Islet precursor cell (in vitro differentiated cells): Measurements from ENCODE around the gene FCGR3A.
"Not testable (repeated sequence)": the region's sequence is repeated elsewhere in the genome, so short reads cannot be mapped to it uniquely, and the experiment has no call there.

ENCODE experiments used
- DNase-seq: peaks from one replicate; pipeline ENCODE4 v3.0.0-alpha.2; 2018

FCGR3A gene

DNA sequence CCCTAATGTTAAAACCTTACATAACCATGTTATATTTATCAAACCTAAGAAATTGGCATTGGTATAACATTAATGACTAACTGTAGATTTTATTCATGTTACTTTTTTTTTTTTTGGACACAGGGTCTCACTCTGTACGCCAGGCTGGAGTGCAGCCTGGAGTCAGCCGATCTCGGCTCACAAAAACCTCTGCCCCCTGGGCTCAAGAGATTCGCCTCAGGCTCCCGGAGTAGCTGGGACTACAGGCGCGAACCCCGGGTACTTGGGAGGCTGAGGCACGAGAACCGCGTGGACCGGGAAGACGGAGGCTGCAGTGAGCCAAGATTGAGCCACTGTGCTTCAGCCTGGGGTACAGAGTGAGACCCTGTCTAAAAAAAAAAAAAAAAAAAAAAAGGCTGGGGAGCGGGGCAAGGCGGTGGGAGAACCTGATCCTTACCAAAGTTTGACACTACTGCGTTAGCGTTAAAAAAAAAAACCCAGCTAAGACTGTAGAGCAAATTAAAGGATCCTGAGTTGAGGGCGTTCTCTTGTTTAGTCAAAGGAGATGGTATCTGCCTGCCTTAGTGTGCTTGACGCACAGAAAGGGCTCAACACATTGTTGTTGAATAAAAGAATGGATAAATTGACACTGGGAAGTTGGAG is 20.0 kb downstream of the FCGR3A start:
- DNase-seq: not testable (repeated sequence)

DNA sequence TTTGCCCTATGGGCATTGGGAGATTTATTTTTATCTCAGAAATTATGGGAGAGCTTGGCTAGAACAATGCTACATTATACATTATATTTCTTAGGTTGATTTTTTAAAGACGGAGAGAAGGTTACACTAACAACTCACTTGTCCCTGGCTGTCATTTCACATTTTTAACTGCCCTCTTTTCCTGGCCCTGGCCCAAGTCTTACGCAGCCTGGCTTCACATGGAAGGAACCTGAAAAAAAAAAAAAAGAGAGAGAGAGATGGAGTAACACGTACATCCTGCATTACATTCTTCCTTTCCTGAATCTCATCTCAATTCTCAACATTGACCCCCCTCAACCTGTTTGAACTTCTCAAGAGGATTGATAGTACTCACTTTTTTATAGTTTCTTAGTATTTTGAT is 21.1 kb downstream of the FCGR3A start:
- DNase-seq: not testable (repeated sequence)

DNA sequence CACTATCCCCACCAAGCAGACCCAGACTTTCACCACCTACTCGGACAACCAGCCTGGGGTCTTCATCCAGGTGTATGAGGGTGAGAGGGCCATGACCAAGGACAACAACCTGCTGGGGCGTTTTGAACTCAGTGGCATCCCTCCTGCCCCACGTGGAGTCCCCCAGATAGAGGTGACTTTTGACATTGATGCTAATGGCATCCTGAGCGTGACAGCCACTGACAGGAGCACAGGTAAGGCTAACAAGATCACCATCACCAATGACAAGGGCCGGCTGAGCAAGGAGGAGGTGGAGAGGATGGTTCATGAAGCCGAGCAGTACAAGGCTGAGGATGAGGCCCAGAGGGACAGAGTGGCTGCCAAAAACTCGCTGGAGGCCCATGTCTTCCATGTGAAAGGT is 23.7 kb downstream of the FCGR3A start:
- DNase-seq: not testable (repeated sequence)

DNA sequence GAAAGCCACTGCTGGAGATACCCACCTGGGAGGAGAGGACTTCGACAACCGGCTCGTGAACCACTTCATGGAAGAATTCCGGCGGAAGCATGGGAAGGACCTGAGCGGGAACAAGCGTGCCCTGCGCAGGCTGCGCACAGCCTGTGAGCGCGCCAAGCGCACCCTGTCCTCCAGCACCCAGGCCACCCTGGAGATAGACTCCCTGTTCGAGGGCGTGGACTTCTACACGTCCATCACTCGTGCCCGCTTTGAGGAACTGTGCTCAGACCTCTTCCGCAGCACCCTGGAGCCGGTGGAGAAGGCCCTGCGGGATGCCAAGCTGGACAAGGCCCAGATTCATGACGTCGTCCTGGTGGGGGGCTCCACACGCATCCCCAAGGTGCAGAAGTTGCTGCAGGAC is 24.3 kb downstream of the FCGR3A start:
- DNase-seq: not testable (repeated sequence)

DNA sequence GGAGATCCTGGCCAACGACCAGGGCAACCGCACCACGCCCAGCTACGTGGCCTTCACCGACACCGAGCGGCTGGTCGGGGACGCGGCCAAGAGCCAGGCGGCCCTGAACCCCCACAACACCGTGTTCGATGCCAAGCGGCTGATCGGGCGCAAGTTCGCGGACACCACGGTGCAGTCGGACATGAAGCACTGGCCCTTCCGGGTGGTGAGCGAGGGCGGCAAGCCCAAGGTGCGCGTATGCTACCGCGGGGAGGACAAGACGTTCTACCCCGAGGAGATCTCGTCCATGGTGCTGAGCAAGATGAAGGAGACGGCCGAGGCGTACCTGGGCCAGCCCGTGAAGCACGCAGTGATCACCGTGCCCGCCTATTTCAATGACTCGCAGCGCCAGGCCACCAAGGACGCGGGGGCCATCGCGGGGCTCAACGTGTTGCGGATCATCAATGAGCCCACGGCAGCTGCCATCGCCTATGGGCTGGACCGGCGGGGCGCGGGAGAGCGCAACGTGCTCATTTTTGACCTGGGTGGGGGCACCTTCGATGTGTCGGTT is 24.8 kb downstream of the FCGR3A start:
- not testable (repeated sequence) for DNase-seq

DNA sequence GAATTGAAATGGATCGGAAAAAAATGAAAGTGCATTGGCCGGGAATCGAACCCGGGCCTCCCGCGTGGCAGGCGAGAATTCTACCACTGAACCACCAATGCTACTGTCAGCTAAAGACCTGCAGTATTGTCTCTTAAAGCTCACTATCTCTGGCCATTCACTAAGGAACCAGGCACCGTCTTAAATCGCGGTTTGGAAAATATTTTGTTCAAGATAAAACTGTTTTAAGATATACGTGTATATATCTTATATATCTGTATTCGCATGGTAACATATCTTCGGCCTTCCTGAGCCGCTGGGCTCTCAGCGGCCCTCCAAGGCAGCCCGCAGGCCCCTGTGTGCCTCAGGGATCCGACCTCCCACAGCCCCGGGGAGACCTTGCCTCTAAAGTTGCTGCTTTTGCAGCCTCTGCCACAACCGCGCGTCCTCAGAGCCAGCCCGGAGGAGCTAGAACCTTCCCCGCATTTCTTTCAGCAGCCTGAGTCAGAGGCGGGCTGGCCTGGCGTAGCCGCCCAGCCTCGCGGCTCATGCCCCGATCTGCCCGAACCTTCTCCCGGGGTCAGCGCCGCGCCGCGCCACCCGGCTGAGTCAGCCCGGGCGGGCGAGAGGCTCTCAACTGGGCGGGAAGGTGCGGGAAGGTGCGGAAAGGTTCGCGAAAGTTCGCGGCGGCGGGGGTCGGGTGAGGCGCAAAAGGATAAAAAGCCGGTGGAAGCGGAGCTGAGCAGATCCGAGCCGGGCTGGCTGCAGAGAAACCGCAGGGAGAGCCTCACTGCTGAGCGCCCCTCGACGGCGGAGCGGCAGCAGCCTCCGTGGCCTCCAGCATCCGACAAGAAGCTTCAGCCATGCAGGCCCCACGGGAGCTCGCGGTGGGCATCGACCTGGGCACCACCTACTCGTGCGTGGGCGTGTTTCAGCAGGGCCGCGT is 25.5 kb downstream of the FCGR3A start, which contains the start of gene HSPA6:
TSS of gene HSPA6 (plus strand) at position 724 of the 925 bp plus-strand sequence. CDS start at position 843, 119 bp downstream.
- DNase-seq: peak; percentile 86

DNA sequence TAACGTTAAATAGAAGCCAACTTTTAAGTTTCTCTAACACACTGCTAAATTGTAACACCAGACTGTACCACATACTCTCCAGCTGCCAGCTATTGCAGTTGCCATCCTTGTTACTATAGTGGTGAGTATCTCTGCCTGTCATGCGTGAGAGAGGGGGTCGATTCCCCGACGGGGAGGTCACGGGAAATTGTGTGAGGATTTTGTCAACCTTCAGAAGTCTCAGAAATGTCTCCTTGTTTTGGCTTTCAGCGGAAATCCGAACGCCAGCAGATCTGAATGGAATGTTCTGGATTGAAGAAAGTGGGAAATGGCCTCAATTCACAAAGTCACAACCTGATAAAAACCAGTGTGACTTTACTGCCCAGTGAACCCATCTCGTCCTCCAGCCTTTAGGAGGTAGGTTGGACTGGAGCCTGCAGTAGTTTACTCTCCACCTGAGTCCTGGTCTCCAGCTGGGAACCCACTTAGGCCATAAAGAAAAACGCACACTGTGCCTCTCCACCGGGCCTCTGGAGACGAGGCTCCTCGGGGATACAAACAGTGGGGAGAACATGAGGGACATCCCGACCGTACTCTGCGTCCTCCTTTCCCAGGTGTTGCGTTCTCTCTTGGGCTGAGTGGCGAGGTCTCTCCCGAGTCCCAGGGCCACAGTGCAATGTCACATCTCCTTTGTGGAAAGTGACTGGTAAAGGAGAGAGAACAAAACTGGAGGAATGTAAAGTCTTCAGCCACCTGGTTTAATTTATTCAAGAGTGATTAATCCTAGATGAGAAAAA is 26.4 kb downstream of the FCGR3A start:
- DNase-seq: not testable (repeated sequence)

DNA sequence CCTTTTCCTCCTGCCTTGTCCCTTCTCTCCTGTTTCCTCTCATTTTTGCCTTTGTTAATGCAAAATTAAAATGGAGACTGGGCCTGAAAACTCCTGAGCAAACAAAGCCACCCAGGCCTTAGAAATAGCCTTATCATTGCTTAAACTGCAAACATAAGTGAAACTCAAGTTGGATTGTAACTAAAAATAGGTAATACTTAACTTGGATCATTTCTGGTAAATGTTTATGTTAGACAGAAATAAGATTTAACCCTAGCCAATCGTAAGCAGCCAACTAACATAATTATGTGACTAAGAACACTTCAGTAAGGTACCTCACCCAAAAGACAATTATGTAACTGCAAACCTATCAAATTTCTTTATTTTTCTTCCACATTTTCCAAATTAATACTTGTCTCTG is 35.7 kb downstream of the FCGR3A start:
- not testable (repeated sequence) for DNase-seq

DNA sequence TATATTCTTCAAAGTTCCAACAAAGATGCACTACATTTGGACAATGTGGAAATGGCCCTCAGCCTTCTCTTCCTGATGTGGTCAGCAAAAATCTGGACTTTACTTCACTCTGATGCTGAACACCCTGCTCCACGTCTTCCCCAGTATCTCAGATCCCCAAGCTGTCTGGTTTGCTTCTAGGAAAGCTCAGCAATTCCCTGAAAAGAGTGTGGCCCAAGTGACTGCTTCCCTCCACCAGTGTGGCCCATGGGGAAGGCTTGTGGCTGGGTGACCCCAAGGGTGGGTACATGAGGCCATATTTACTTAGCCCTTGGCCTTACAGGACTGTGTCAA is 36.2 kb downstream of the FCGR3A start:
- DNase-seq: not testable (repeated sequence)

DNA sequence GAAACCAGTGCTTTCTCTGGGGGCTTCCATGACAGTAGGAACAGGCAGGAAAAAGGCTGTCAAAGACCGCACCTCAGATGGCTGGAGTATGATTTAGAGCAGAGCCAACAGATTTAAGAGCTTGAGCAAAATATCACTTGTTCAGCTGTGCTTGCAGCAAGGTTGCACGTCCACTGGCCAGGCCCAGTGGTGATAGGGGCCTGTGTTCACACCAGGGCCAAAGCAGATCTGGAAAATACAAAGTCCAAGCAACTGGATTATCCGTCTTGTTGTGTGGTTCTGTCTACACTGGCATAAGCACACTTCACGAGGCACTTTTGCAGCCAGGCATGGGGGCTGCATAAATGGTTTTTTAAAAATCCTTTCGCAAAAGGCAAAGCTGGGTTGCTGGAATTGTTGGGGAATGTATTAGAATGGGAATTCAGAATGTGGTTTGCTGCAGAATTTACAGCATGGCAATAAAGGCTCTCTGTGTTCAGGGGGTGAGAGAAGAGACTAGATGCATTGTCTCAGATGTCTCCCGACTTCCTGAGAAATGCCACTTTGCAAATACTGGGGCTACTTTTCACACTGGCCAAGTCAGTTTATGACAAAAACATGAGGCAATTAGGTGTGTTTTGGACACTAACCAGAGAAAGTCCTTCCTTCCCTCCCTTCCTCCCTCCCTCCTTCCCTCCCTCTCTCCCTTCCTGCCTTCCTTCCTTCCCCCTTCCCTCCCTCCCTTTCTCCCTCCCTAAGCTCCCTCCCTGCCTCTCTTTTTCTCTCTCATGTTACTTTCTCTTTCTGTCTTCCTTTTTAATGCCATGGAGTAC is 36.8 kb downstream of the FCGR3A start:
- not testable (repeated sequence) for DNase-seq

DNA sequence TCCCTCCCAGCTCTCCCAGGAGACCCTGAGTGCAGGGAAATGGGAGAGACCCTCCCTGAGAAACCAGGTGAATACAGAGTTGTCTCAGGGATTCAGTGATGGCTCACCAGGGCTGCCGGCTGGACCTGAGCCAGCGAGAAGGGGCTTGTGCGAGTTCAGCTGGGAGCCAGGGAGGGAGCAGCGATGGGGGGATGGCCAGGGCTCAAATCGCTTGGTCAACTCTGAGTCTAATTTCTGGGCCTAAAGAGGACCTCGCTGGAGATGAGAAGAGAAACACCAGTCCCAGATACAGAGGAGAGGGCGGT is 37.9 kb downstream of the FCGR3A start:
- DNase-seq: no peak

DNA sequence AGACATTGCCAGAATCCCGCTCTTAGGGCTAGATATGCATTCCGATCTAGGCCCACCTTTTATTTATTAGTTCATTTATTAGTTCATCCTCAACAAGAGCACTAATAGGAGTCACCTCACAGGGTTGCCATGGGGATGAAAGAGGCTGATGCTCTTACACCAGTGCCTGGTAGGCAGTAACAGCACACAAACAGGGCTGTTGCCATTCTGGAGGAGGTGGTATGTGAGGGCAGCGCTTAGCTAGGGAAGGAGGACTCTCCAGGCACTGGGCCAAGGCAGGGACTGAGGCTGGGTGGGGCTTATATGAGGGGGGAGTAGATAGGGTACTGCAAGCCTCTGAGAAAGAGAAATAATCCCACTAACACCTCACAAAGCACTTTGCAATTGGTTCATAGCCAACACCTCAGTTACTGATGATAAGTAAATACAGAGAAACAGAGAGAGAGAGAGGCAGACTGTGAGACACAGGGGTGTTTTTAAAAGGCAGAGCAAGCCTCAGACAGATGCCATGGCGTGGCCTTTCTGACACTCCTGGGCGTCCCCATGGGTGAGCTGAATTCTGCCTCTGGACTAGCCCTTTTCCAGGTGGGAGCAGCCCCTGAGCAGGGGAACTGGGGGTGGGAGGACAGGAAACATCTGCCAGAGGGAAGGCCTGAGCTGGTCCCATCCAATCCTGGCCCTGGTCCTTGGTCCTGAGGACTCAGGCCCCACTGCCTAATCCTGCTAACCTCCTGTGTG is 38.4 kb downstream of the FCGR3A start:
- no peak for DNase-seq

DNA sequence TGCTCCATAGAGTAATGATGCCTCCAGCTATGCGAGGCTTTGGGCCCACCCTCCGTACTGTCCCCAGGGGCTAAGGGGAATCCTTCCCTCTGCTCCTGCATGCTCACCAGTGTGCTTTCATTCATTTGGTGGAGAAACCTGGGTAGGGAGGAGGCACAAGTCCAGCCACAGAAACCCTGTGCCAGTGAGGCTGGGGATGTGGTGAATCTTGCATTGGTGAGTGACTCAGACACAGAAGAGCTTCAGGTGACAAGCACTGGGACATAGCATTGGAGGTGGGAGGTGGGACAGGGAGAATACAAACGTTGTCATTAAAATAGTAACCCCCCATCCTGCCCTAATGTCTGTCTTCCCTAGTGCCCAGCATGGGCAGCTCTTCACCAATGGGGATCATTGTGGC is 39.1 kb downstream of the FCGR3A start:
- no peak for DNase-seq

DNA sequence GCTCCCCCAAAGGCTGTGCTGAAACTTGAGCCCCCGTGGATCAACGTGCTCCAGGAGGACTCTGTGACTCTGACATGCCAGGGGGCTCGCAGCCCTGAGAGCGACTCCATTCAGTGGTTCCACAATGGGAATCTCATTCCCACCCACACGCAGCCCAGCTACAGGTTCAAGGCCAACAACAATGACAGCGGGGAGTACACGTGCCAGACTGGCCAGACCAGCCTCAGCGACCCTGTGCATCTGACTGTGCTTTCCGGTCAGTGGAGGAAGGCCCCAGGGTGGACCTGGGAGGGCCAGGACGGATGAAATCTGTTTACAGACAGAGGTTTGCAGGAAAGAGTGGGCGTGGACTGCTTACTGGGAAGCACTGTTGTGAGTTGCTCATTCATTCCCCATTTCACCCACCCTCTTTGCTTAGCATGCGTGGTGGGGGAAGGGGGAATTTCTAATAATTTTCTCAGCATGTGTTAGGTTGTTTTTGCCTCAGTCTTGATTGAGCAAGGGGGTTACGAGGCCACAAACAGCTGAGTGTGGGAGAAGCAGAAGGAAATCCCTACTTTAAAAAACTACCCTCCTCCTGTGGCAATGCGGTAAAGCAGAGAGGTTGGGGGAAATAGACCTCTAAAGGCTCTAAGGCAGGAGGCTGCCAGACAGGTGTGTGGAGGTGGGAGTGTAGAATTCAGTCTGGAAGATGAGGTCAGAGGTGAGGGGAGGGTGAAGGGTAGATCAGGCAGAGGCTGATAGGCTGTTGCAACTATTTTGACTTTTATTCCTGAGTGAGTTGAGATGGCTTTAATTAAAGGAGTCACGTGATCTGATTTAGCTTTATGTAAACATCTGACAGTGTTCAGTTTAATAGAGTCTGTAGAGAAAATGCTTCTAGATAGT is 43.0 kb downstream of the FCGR3A start:
- no peak for DNase-seq

DNA sequence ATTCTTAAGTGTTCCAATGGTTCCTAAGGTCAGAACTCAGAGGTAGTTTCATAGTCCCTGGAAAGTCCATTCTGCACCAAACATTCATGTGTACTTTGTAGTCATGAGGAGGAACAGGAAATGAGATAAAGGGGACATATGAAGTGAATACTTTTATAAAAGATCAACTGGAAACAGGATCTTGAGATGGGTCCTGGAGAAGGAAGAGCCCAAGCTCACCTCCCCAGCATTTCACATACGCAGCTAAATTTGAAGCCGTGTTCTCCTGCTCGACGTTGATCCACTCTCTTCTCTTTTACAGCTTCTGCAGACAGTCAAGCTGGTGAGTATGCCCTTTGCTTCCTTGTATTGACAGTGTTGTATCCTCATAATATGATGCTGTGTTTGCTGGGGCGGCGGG is 43.9 kb downstream of the FCGR3A start:
- no peak for DNase-seq

DNA sequence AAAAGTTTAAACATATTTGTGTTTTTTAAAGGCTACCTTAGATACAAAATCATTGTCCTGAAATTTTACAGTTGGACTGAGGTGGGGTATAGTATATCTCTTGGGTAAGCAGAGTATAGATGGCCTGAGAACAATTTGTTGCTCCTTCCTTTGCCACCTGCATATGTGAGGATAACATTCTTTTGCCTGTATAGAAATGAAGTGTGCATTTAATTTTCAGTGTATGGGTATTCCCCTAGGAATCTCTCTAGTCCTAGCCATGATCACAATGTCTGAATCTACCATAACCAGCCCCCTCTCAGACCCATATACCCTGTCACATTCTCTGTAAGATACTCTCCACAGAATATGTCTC is 46.2 kb downstream of the FCGR3A start:
- DNase-seq: no peak

DNA sequence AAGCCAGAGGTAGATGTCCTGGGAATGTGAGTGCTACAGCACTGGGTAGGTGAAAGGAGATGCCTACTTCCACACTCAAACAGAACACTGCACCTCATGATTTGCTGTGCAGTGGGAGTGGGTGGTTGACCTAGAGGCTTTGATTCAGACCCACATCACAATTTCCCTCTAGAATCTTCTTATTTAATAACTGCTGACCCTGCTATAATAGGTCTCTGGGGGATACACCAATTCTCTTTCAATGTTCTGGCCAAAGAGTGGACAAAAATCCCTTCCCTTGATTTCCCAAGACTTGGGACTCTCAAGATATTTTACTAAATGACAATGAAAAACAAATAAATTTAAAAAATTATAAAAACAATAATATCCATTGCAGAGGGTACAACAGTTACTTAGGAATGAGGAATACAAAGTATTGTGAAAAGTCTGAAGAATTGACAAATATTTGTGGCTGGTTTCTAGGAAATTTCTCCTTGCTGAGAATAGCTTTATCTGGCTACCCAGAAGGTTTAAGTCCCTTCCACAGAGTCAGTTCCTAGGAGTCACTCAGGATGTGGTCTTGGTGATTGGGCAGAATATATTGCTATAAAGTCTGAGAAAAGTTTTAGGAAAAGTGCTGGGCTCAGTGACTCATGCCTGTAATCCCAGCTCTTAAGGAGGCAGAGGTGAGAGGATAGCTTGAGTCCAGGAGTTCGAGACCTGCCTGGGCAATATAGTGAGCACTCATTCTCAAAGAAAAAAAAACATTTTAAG is 46.8 kb downstream of the FCGR3A start:
- no peak for DNase-seq

DNA sequence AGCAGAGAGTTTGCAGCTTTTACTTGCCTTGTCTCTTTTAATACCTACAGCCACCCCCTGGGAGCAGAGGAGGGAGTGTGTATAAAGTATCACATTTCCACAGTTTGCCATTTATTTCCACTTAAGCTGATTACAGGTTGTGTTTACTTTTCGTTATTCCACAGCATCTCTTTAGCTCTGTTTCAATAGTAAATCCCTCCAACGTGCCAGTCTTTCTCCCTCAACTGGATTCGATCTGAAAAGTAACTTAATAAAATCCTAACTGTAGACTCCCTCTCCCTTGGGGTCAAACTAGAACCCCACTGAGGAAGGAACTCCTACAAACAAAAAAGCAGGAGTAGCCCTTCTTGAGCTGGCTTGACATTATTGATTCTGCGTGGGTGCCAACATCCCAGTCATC is 47.4 kb downstream of the FCGR3A start:
- DNase-seq: no peak

DNA sequence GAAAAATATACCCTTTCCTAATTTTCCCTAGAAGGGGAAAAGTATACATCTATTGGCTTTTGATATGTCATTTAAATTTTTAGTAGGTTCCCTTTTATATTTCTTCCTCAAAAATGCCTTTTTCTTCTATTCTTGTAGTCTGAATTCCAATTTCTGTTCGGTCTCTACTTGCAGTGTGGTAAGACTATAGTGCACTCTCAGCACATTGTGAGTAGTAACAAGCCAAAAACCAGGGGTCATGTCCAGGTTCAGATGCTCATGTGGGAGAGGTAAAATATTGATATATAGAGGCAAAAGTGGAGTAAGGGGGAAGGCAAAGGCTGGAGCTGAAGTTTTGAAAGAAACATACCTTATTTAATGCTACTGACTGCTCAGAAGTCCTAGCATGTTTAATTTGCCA is 48.4 kb downstream of the FCGR3A start:
- DNase-seq: no peak
